ENCODE data around the gene KPNB1. TPM values are rescaled to one million over a fixed set of nuclear protein-coding genes. Genes with fewer than 3 reads are reported as not detected.

Gene KPNB1
- polyA plus RNA-seq, 1 donor from 2014 or later: 117 TPM

- Histone ChIP-seq H3K4me2 (ENCODE audit: low read length) (no peak overlapping the region), H2AFZ (ENCODE audit: low read depth, low read length) (no peak overlapping the region), H3K9me3 (ENCODE audit: low read length) (no peaks in the 10 kb centered on the region), H4K20me1 (ENCODE audit: insufficient read depth) (no peaks in the 10 kb centered on the region), H3K27me3 (ENCODE audit: insufficient read depth, low read depth, low read length) (no peaks in the 10 kb centered on the region), H3K79me2 (replicated peaks; ENCODE audit: insufficient read depth, low read length) (no peaks in the 10 kb centered on the region), H3K36me3 (ENCODE audit: insufficient read depth, low read length) (peaks cover 7% of the 10 kb centered on the region), H3F3A (ENCODE audit: insufficient read depth, low read length, poor library complexity, severe bottlenecking) (no peaks in the 10 kb centered on the region), H3K27ac (ENCODE audit: low read length) (no peak overlapping the region), H3K9ac (ENCODE audit: low read length) (no peak overlapping the region), H3K9me2 (ENCODE audit: insufficient read depth, low read length) (no peaks in the 10 kb centered on the region), H3K4me3 (ENCODE audit: low read length) (no peak overlapping the region)
- TF ChIP-seq EP300 (conservative IDR thresholded peaks at IDR 0.05; ENCODE audit: poor library complexity, severe bottlenecking): no peak
Observed at GRCh38 chr17:47607481-47607880, 42.2 kb upstream of the KPNB1 start.

DNA sequence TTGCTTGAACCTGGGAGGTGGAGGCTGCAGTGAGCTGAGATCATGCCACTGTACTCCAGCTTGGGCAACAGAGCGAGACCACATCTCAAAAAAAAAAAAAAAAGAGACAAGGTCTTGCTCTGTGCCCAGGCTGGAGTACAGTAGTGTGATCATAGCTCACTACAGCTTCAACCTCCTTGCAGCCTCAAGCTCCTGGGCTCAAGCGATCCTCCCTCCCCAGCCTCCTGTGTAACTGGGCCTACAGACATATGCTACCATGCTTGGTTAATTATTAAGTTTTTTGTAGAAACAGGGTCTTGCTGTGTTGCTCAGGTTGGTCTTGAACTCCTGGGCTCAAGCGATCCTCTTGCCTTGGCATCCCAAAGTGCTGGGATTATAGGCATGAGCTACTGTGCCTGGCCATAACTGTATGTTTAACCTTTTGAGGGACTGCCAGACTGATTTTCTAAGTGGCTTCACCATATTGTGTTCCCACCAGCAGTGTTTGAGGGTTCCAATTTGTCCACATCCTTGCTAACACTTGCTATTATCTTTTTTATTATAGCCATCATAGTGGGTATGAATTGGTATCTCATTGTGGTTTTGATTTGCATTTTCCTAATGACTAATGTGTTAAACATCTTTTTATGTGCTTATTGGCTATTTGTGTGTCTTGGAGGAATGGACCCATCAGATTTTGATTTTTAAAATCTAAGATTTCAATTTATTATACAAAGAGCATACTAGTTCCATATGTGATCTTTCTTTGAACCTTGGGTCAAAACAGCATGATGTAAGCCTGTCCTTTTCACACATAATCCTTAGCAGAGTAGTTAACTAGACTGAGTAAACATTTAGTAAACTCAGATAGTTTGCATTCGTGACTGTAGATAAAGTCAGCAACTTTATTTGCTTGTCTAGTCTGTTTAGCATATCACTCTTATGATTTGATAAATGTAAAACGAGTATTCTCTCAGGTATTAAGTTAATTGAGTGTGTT, 38.1 kb upstream of the KPNB1 start:
- Histone ChIP-seq H3K4me2 (ENCODE audit: low read length) (no peak overlapping the region), H3K4me3 (ENCODE audit: low read length) (no peak overlapping the region)
- TF ChIP-seq TAF1 (IDR thresholded peaks at IDR 0.05; ENCODE audit: low read depth): no peak
- no peak for TF ChIP-seq POLR2AphosphoS5 (IDR thresholded peaks at IDR 0.05)
- TF ChIP-seq, protein P1, sequence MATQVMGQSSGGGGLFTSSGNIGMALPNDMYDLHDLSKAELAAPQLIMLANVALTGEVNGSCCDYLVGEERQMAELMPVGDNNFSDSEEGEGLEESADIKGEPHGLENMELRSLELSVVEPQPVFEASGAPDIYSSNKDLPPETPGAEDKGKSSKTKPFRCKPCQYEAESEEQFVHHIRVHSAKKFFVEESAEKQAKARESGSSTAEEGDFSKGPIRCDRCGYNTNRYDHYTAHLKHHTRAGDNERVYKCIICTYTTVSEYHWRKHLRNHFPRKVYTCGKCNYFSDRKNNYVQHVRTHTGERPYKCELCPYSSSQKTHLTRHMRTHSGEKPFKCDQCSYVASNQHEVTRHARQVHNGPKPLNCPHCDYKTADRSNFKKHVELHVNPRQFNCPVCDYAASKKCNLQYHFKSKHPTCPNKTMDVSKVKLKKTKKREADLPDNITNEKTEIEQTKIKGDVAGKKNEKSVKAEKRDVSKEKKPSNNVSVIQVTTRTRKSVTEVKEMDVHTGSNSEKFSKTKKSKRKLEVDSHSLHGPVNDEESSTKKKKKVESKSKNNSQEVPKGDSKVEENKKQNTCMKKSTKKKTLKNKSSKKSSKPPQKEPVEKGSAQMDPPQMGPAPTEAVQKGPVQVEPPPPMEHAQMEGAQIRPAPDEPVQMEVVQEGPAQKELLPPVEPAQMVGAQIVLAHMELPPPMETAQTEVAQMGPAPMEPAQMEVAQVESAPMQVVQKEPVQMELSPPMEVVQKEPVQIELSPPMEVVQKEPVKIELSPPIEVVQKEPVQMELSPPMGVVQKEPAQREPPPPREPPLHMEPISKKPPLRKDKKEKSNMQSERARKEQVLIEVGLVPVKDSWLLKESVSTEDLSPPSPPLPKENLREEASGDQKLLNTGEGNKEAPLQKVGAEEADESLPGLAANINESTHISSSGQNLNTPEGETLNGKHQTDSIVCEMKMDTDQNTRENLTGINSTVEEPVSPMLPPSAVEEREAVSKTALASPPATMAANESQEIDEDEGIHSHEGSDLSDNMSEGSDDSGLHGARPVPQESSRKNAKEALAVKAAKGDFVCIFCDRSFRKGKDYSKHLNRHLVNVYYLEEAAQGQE (IDR thresholded peaks at IDR 0.05; ENCODE audit: borderline replicate concordance): no peak
- no peak for TF ChIP-seq EP300 (conservative IDR thresholded peaks at IDR 0.05; ENCODE audit: poor library complexity, severe bottlenecking)
- no peak for TF ChIP-seq RAD21 (conservative IDR thresholded peaks at IDR 0.05)
- no peak for TF ChIP-seq EZH2 (IDR thresholded peaks at IDR 0.05; ENCODE audit: borderline replicate concordance, insufficient read depth, low read length, poor library complexity, severe bottlenecking)
- TF ChIP-seq MXI1 (conservative IDR thresholded peaks at IDR 0.05; ENCODE audit: poor library complexity, severe bottlenecking): no peak
- no peak for TF ChIP-seq CTCF (IDR thresholded peaks at IDR 0.05; ENCODE audit: poor library complexity, severe bottlenecking)
- no peak for TF ChIP-seq SMC3 (conservative IDR thresholded peaks at IDR 0.05; ENCODE audit: poor library complexity)

More for the DNA sequence above, 38.1 kb upstream of the KPNB1 start:
- H2AFZ ChIP-seq (ENCODE audit: low read depth, low read length): no peak overlapping the region
- H3K27ac ChIP-seq (ENCODE audit: low read length): no peak overlapping the region
- H3K9me3 ChIP-seq (ENCODE audit: low read length): no peaks in the 10 kb centered on the region
- H3K36me3 ChIP-seq (ENCODE audit: insufficient read depth, low read length): peaks cover 7% of the 10 kb centered on the region
- H4K20me1 ChIP-seq (ENCODE audit: insufficient read depth): no peaks in the 10 kb centered on the region
- no peaks in the 10 kb centered on the region for H3F3A ChIP-seq (ENCODE audit: insufficient read depth, low read length, poor library complexity, severe bottlenecking)
- no peaks in the 10 kb centered on the region for H3K27me3 ChIP-seq (ENCODE audit: insufficient read depth, low read depth, low read length)
- no peak overlapping the region for H3K9ac ChIP-seq (ENCODE audit: low read length)
- H3K79me2 ChIP-seq (replicated peaks; ENCODE audit: insufficient read depth, low read length): no peaks in the 10 kb centered on the region
- no peaks in the 10 kb centered on the region for H3K9me2 ChIP-seq (ENCODE audit: insufficient read depth, low read length)
